GM21381 (cell line): ENCODE data around the gene ARHGAP6.
"Not testable (repeated sequence)": the region's sequence is repeated elsewhere in the genome, so short reads cannot be mapped to it uniquely, and the experiment has no call there.

Experiments used
- ATAC-seq: cut with Tn5 transposase; IDR thresholded peaks from one replicate; pipeline ENCODE4 v1.9.1; 2021; ENCODE audit warnings: mild to moderate bottlenecking, moderate library complexity; ENCODE audit not compliant: unreplicated experiment

ARHGAP6 gene

GRCh38 chrX:11648705-11649519, 16.8 kb downstream of the ARHGAP6 start:
- ATAC-seq, result no peak

- no peak for ATAC-seq
Measured at GRCh38 chrX:11647138-11647537, 18.6 kb downstream of the ARHGAP6 start.

- no peak for ATAC-seq
Measured at GRCh38 chrX:11641349-11642065, 24.2 kb downstream of the ARHGAP6 start.

GRCh38 chrX:11640089-11640488, 25.6 kb downstream of the ARHGAP6 start:
- no peak for ATAC-seq

GRCh38 chrX:11632732-11633131, 33.0 kb downstream of the ARHGAP6 start:
- ATAC-seq, result no peak

- ATAC-seq, result no peak
Measured at GRCh38 chrX:11629593-11630211, 36.0 kb downstream of the ARHGAP6 start.

GRCh38 chrX:11628399-11628798, 37.3 kb downstream of the ARHGAP6 start:
- ATAC-seq, result no peak

- no peak for ATAC-seq
Measured at GRCh38 chrX:11626351-11626750, 39.4 kb downstream of the ARHGAP6 start.

- ATAC-seq, result no peak
Measured at GRCh38 chrX:11619441-11619840, 46.3 kb downstream of the ARHGAP6 start.

- not testable (repeated sequence) for ATAC-seq
Measured at GRCh38 chrX:11614253-11614652, 51.5 kb downstream of the ARHGAP6 start.

- no peak for ATAC-seq
Measured at GRCh38 chrX:11611965-11612364, 53.8 kb downstream of the ARHGAP6 start.

- ATAC-seq, result no peak
Measured at GRCh38 chrX:11611161-11611560, 54.6 kb downstream of the ARHGAP6 start.

- no peak for ATAC-seq
Measured at GRCh38 chrX:11609109-11609508, 56.6 kb downstream of the ARHGAP6 start.

- no peak for ATAC-seq
Measured at GRCh38 chrX:11606408-11606807, 59.3 kb downstream of the ARHGAP6 start.

GRCh38 chrX:11600578-11600977, 65.1 kb downstream of the ARHGAP6 start:
- ATAC-seq, result no peak

- ATAC-seq, result no peak
Measured at GRCh38 chrX:11597479-11597878, 68.2 kb downstream of the ARHGAP6 start.

GRCh38 chrX:11591723-11592346, 73.9 kb downstream of the ARHGAP6 start:
- no peak for ATAC-seq

- no peak for ATAC-seq
Measured at GRCh38 chrX:11589641-11590040, 76.1 kb downstream of the ARHGAP6 start.

GRCh38 chrX:11588097-11588496, 77.6 kb downstream of the ARHGAP6 start:
- no peak for ATAC-seq

GRCh38 chrX:11585174-11585573, 80.5 kb downstream of the ARHGAP6 start:
- no peak for ATAC-seq

GRCh38 chrX:11580789-11581188, 84.9 kb downstream of the ARHGAP6 start:
- ATAC-seq, result no peak
